A549 treated with RU486 at 1 μM for 4 hours (cell line): Measurements from ENCODE around the gene C10orf120. TPM values are rescaled to one million over a fixed set of nuclear protein-coding genes. Genes with fewer than 3 reads are reported as not detected.

Experiments
- total RNA-seq: library from RNA; stranded (reverse); fragments of 200-300 nt; extraction: Qiagen RNA extraction; gene quantifications from 5 replicates; pipeline ENCODE4 v1.2.3, GENCODE V29; 2022; ENCODE audit warnings: low read depth

The C10orf120 gene
- not detected in 5 replicates for total RNA-seq

DNA sequence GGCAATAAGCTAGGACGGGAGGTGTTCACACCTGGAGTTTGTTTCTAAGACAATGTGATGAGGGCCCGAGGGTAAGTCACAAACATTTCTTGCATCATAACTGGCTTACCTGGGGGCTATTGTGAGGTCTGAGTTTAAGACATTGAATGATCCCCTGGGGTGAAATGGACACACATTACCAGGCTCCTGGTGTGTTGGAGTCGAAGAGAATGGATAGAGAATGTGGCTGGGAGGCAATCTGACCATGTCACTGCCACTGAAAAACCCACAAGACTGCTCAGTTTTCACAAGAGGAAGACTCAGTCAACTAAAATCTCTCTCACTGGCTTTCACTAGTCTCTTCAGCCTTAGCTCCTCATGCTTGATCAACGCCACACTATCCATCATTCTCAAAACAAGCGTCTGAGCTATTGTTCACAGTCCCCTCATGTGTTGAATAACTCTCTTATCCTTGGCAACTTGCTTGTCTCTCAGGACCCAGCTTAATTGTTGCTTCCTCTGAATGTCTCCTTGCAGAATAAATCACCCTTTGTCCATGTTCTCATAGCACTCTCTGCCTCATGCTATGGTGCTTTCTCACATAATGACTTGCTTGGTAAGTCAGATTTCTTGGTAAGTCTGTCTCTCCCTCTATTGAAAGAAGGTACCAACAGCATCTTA lies at the start of gene C10orf120:
TSS of gene C10orf120 (minus strand) at position 51 of the 660 bp plus-strand sequence. CDS start 56 bp downstream, outside the sequence.

Other genes starting within 250 kb of the C10orf120 start
- not detected in 5 replicates for gene ARMS2, start 245.2 kb downstream of the C10orf120 start, total RNA-seq
- 54.2 to 69.3 TPM (median 58.8 TPM) in 5 replicates for gene HTRA1, start 238.3 kb downstream of the C10orf120 start, total RNA-seq
- 0.05 to 0.11 TPM (median 0.09 TPM) in 5 replicates for gene DMBT1, start 139.1 kb downstream of the C10orf120 start, total RNA-seq
- 1.3 to 1.8 TPM (median 1.6 TPM) in 5 replicates for gene CUZD1, start 146.0 kb upstream of the C10orf120 start, total RNA-seq
- 12.9 to 17.7 TPM (median 14.5 TPM) in 5 replicates for gene FAM24B, start 179.7 kb upstream of the C10orf120 start, total RNA-seq
- not detected in 5 replicates for gene FAM24A, start 210.8 kb upstream of the C10orf120 start, total RNA-seq